Body of pancreas (tissue), 4 donors: ENCODE data around the gene HTR3C. TPM values are rescaled to one million over a fixed set of nuclear protein-coding genes. Genes with fewer than 3 reads are reported as not detected.
"Not testable (repeated sequence)": the region's sequence is repeated elsewhere in the genome, so short reads cannot be mapped to it uniquely, and the experiment has no call there.

Experiments
- ATAC-seq: fragments of 150-250 bp; one replicate; pipeline ENCODE4 v1.9.1; 2016
- DNase-seq, 4 donors: peaks; one replicate each; pipeline ENCODE4 v3.0.0-alpha.2; 2019
- H3K27ac ChIP-seq, 4 donors: fragments of 200-600 bp; sonication (generic); 1 replicate in 3 of 4; 2 replicates in 1 of 4; pipeline versions ENCODE4 v1.5.1 to v1.6.1; 2016 to 2019; ENCODE audit warnings: mild to moderate bottlenecking in 1 of 4, mixed read lengths in 1 of 4, moderate library complexity in 1 of 4
- H3K27me3 ChIP-seq, 2 donors: fragments of 200-600 bp; sonication (generic); one replicate each; pipeline ENCODE4 v1.6.0; 2016; ENCODE audit warnings: mild to moderate bottlenecking in 1 of 2
- H3K36me3 ChIP-seq, 2 donors: fragments of 200-600 bp; sonication (generic); replicated peaks in 1 of 2; 2 replicates each; pipeline ENCODE4 v1.5.1; 2016; ENCODE audit warnings: low read depth in 2 of 2; ENCODE audit not compliant: insufficient read depth in 1 of 2
- H3K4me1 ChIP-seq: fragments of 200-600 bp; sonication (generic); one replicate; pipeline ENCODE4 v1.6.0; 2016
- H3K4me3 ChIP-seq, 2 donors: fragments of 200-600 bp; sonication (generic); 1 replicate in 1 of 2; 2 replicates in 1 of 2; pipeline ENCODE4 v1.5.1; 2016 to 2019
- H3K9me3 ChIP-seq, 3 donors: fragments of 200-600 bp; sonication (generic); 1 replicate in 2 of 3; 2 replicates in 1 of 3; pipeline ENCODE4 v1.5.1; 2016
- POLR2A ChIP-seq, 3 donors: fragments of 450-650 bp; IDR thresholded peaks; one replicate each; pipeline ENCODE4 v1.6.1; 2016; ENCODE audit warnings: antibody characterized with exemption in 3 of 3, mild to moderate bottlenecking in 2 of 3
- WGBS, 2 donors: methylation state at CpG; one replicate each; pipeline ENCODE4 v1.1.5; 2017; 5-methylcytosine and 5-hydroxymethylcytosine counted together
- intact Hi-C: fragments of 100-400 bp; cut with DNase I; formaldehyde crosslinking; loops from one replicate; pipeline ENCODE4 v1.15.1; 2023
- total RNA-seq, 2 donors: library from RNA; depleted of rRNA; stranded (reverse); fragments of >200 nt; gene quantifications; one replicate each; pipeline ENCODE4 v1.1.0, GENCODE V29; 2016
- TF ChIP-seq, protein P1 (sequence below), 7 experiments: fragments of 450-650 bp in 4 of 7; fragments of 200-600 bp in 3 of 7; sonication (generic) in 3 of 7; IDR thresholded peaks; one replicate each; pipeline ENCODE4 v1.5.1; 2016 to 2019; ENCODE audit warnings: antibody characterized with exemption in 7 of 7

HTR3C gene
- total RNA-seq, 2 donors from 2014 or later, result not detected

DNA sequence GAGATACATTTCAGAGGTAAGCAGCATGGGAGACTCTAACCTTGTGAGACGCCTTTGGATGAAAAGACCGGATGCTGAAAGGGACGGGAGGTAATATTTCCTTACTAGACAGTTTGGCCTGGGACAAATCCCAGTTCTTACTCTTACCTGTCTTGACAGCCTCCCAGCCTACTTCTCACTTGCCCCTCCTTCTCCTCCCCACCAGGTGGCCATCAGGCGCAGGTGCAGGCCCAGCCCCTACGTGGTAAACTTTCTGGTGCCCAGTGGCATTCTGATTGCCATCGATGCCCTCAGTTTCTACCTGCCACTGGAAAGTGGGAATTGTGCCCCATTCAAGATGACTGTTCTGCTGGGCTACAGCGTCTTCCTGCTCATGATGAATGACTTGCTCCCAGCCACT is 15.0 kb upstream of the HTR3C start:
- no peak for DNase-seq
- no peak for ATAC-seq
- Histone ChIP-seq H3K4me3 (no peak overlapping the region), H3K27ac (no peak overlapping the region), H3K4me1 (no peaks in the 10 kb centered on the region), H3K27me3 (no peaks in the 10 kb centered on the region), H3K36me3 (no peaks in the 10 kb centered on the region), H3K9me3 (no peaks in the 10 kb centered on the region)
- 54 to 59% methylated on average over 7 of the region's 7 CpGs for WGBS, 2 donors
- TF ChIP-seq, protein P1, sequence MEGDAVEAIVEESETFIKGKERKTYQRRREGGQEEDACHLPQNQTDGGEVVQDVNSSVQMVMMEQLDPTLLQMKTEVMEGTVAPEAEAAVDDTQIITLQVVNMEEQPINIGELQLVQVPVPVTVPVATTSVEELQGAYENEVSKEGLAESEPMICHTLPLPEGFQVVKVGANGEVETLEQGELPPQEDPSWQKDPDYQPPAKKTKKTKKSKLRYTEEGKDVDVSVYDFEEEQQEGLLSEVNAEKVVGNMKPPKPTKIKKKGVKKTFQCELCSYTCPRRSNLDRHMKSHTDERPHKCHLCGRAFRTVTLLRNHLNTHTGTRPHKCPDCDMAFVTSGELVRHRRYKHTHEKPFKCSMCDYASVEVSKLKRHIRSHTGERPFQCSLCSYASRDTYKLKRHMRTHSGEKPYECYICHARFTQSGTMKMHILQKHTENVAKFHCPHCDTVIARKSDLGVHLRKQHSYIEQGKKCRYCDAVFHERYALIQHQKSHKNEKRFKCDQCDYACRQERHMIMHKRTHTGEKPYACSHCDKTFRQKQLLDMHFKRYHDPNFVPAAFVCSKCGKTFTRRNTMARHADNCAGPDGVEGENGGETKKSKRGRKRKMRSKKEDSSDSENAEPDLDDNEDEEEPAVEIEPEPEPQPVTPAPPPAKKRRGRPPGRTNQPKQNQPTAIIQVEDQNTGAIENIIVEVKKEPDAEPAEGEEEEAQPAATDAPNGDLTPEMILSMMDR (IDR thresholded peaks at IDR 0.05), result no peak
- no peak for TF ChIP-seq POLR2A (IDR thresholded peaks at IDR 0.05)
- intact Hi-C loops, result no loop called here

- intact Hi-C loops, H3K4me3 ChIP-seq, H3K27ac ChIP-seq, ATAC-seq, DNase-seq, H3K9me3 ChIP-seq, H3K4me1 ChIP-seq, H3K36me3 ChIP-seq, H3K27me3 ChIP-seq: not testable (repeated sequence)
- WGBS, 2 donors, result 59 to 74% methylated on average over 8 to 9 of the region's 9 CpGs
These were observed 14.5 kb upstream of the HTR3C start for GRCh38 chr3:184038307-184038706.

GRCh38 chr3:184039414-184039813 is 13.4 kb upstream of the HTR3C start:
- intact Hi-C loops, result no loop called here
- no peak overlapping the region for H3K4me3 ChIP-seq
- H3K4me1 ChIP-seq, result no peaks in the 10 kb centered on the region
- ATAC-seq, result no peak
- no peaks in the 10 kb centered on the region for H3K27me3 ChIP-seq
- no peak overlapping the region for H3K27ac ChIP-seq
- no peak for TF ChIP-seq POLR2A (IDR thresholded peaks at IDR 0.05)
- TF ChIP-seq, protein P1 (IDR thresholded peaks at IDR 0.05), result no peak
- no peaks in the 10 kb centered on the region for H3K9me3 ChIP-seq
- WGBS, 2 donors, result 70 to 73% methylated on average over 5 of the region's 5 CpGs
- no peak for DNase-seq
- H3K36me3 ChIP-seq, result no peaks in the 10 kb centered on the region

GRCh38 chr3:184040010-184040409 is 12.8 kb upstream of the HTR3C start:
- 28 to 35% methylated on average over 3 of the region's 3 CpGs for WGBS, 2 donors
- Histone ChIP-seq H3K27ac (no peak overlapping the region), H3K27me3 (no peaks in the 10 kb centered on the region), H3K36me3 (no peaks in the 10 kb centered on the region), H3K4me1 (no peaks in the 10 kb centered on the region), H3K4me3 (no peak overlapping the region), H3K9me3 (no peaks in the 10 kb centered on the region)
- ATAC-seq (no peak), DNase-seq (peak; percentile 11 to 29 (median 20))
- intact Hi-C loops, result no loop called here
- TF ChIP-seq, protein P1 (IDR thresholded peaks at IDR 0.05), result peak in 4 of 7 experiments; percentile 22 to 38 (median 26)
- TF ChIP-seq POLR2A (IDR thresholded peaks at IDR 0.05), result no peak

- Histone ChIP-seq H3K9me3 (no peaks in the 10 kb centered on the region), H3K36me3 (no peaks in the 10 kb centered on the region), H3K4me1 (no peaks in the 10 kb centered on the region), H3K27me3 (no peaks in the 10 kb centered on the region), H3K27ac (no peak overlapping the region), H3K4me3 (no peak overlapping the region)
- DNase-seq (no peak), ATAC-seq (no peak)
- intact Hi-C loops, result no loop called here
- 64 to 94% methylated on average over 1 of the region's 1 CpG for whole genome bisulfite sequencing, 2 donors
- no peak for TF ChIP-seq POLR2A (IDR thresholded peaks at IDR 0.05)
- TF ChIP-seq, protein P1 (IDR thresholded peaks at IDR 0.05), result no peak
These were observed 10.2 kb upstream of the HTR3C start for GRCh38 chr3:184042617-184043016.
